Measurements from ENCODE around the gene ZDHHC12. TPM values are rescaled to one million over a fixed set of nuclear protein-coding genes. Genes with fewer than 3 reads are reported as not detected.

ZDHHC12 gene
- total RNA-seq, 1 donor from 2014 or later: 68.7 TPM

GRCh38 chr9:128689820-128690683, 33.9 kb downstream of the ZDHHC12 start:
- intact Hi-C loops (cut with micrococcal nuclease): loop anchor here (1.0 to 10.0 kb wide), 6 partner anchors 12 to 1965 kb away; partner anchors contain the start of genes DYNC2I2, KYAT1, ODF2 and PKN3

- intact Hi-C loops (cut with micrococcal nuclease): loop anchor here (1.0 to 10.0 kb wide), 5 partner anchors 33 to 1965 kb away; partner anchors contain the start of genes DYNC2I2, KYAT1, ODF2 and SPTAN1
Observed at GRCh38 chr9:128689293-128689774, 34.6 kb downstream of the ZDHHC12 start.

DNA sequence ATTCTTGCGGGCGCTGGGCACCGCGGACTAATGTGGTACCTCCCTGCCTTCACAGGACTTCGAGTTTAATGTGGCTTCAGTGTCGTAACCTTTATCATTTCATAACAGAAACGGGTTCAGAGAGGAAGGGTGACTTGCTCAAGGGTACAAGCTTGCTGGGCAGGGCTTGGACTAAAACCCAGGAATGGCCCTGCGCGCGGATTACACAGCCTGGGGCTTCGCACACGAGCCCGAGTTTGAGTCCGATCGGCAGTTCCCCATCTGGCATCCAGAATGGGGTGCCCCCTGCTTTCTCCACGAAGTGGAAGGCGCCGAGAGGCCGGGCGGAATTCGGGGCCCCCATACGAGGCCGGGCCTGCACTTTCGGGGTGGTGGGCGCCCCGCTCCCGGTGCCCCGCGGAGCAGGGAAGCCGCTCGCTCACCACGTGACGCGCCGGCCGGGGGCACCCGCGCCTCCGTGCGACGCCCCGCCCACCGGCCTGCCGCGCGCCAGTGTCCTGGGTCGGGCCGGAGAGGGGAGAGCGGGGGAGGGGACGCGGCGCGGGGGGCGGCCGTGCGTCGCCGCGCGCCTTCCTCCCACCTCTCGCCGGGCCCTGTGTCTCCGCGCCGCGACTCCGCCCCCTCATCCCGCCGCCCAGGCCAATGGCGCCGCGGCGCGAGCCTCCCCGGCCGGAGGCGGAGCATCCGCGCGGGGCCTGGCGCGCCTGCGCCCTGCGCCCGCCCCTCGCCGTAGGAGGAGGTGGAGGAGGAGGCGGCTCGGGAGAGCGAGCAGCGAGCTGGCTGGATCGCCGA, 35.2 kb downstream of the ZDHHC12 start, which contains the start of gene SET:
TSS of gene SET (plus strand) at position 722 of the 792 bp plus-strand sequence. CDS start 361 bp downstream, outside the sequence.
- intact Hi-C loops (cut with micrococcal nuclease): loop anchor here (1.0 to 10.0 kb wide), 6 partner anchors 32 to 1964 kb away; partner anchors contain the start of genes DYNC2I2, KYAT1, ODF2 and SPTAN1

DNA sequence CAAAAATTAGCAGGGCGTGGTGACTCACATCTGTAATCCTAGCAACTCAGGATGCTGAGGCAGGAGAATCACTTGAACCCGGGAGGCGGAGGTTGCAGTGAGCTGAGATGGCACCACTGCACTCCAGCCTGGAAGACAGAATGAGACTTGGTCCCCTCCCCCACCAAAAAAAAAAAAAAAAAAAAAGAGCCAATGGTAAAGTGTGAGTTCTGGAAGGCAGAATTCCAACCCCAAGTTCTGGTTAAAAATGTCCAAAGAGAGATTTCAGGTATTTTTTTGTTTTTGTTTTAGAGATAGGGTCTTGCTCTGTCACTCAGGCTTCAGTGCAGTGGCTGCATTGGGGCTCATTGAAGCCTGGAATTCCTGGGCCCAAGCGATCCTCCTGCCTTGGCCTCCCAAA, 36.5 kb downstream of the ZDHHC12 start:
- intact Hi-C loops (cut with micrococcal nuclease): loop anchor here (5.0 to 10.0 kb wide), 2 partner anchors 230 to 1963 kb away; partner anchors contain the start of gene ODF2

- intact Hi-C loops (cut with micrococcal nuclease): loop anchor here (5.0 to 10.0 kb wide), 2 partner anchors 229 to 1961 kb away; partner anchors contain the start of gene ODF2
Observed at GRCh38 chr9:128685636-128686489, 38.1 kb downstream of the ZDHHC12 start.

GRCh38 chr9:128684325-128685199, 39.4 kb downstream of the ZDHHC12 start:
- intact Hi-C loops (cut with micrococcal nuclease): loop anchor here (1.0 to 10.0 kb wide), 3 partner anchors 40 to 1960 kb away; partner anchors contain the start of genes ODF2 and ZDHHC12

GRCh38 chr9:128684065-128684324, 39.9 kb downstream of the ZDHHC12 start:
- intact Hi-C loops (cut with micrococcal nuclease): loop anchor here (1.0 to 10.0 kb wide), 2 partner anchors 40 to 1959 kb away; partner anchors contain the start of gene ZDHHC12

- intact Hi-C loops (cut with micrococcal nuclease): loop anchor here (1.0 to 10.0 kb wide), 2 partner anchors 41 to 1959 kb away; partner anchors contain the start of gene ZDHHC12
Observed at GRCh38 chr9:128683340-128684064, 40.4 kb downstream of the ZDHHC12 start.

DNA sequence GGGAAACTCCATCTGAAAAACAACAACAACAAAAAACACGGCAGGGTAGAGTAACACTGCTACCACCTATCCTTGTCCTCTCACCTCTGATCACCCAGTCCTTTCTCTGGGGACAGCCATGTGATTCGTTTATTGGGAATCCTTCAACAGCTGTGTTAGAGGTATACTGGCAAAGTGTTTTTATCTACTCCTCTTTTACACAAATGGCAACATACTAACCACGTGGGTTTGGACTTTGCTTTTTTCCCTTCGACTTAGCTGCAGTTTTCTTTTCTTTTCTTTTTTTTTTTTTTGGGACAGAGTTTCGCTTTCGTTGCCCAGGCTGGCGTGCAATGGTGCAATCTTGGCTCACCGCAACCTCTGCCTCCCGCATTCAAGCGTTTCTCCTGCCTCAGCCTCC, 46.1 kb downstream of the ZDHHC12 start:
- intact Hi-C loops (cut with micrococcal nuclease): no loop called here

DNA sequence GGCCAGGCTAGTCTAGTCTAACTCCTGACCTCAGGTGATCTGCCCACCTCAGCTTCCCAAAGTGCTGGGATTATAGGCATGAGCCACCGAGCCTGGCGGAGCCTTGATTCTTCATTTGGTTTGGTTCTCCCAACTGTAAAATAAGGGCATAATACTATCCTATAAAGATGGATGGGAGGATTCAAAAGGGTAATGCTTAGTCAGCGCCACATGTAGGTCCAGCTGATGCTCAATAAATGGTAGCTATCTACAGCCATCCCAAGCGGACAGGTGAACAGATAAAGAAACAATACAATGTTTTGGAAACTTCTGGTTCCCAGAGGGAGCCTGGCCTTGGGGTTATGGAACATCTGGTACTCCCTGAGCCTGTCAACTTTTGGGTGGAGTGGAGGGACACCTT, 48.5 kb downstream of the ZDHHC12 start:
- intact Hi-C loops (cut with micrococcal nuclease): no loop called here

Other genes starting within 250 kb of the ZDHHC12 start
- gene GLE1, start 219.4 kb downstream of the ZDHHC12 start, total RNA-seq: 46.0 and 47.5 TPM in 2 replicates
- 326 and 333 TPM in 2 replicates for gene SPTAN1, start 171.5 kb downstream of the ZDHHC12 start, total RNA-seq
- gene DYNC2I2, start 67.3 kb downstream of the ZDHHC12 start, total RNA-seq: 51.9 and 57.6 TPM in 2 replicates
- gene SET, start 34.9 kb downstream of the ZDHHC12 start, total RNA-seq: 551 and 554 TPM in 2 replicates
- gene PKN3, start 21.6 kb downstream of the ZDHHC12 start, total RNA-seq: 12.9 and 13.8 TPM in 2 replicates
- 12.8 and 16.3 TPM in 2 replicates for gene ZER1, start 47.8 kb upstream of the ZDHHC12 start, total RNA-seq
- 21.1 and 22.2 TPM in 2 replicates for gene TBC1D13, start 63.1 kb upstream of the ZDHHC12 start, total RNA-seq
- 14.3 and 15.3 TPM in 2 replicates for gene ENDOG, start 94.4 kb upstream of the ZDHHC12 start, total RNA-seq
- 73.1 and 80.3 TPM in 2 replicates for gene SPOUT1, start 105.7 kb upstream of the ZDHHC12 start, total RNA-seq
- 15.7 and 17.4 TPM in 2 replicates for gene KYAT1, start 157.8 kb upstream of the ZDHHC12 start, total RNA-seq
- 52.4 and 53.1 TPM in 2 replicates for gene LRRC8A, start 158.0 kb upstream of the ZDHHC12 start, total RNA-seq
- gene PHYHD1, start 196.9 kb upstream of the ZDHHC12 start, total RNA-seq: 1.2 and 1.9 TPM in 2 replicates
- gene DOLK, start 223.5 kb upstream of the ZDHHC12 start, total RNA-seq: 10.2 and 10.8 TPM in 2 replicates
- gene NUP188, start 223.6 kb upstream of the ZDHHC12 start, total RNA-seq: 103 and 109 TPM in 2 replicates

Measured in T-helper 2 cell treated with Interferon-gamma antibody and Interleukin-4, amounts not matched to agents 100 ng/mL and 5 ng/mL, for 36 hours (primary cell).